ENCODE measurements around the gene FKBP1A.
A peak's percentile ranks its signal among the peaks of the same experiment; 100 is the strongest.

Gene FKBP1A

GRCh38 chr20:1392693-1393506 is at the start of gene FKBP1A:
FKBP1A (minus strand) TSS chr20:1393054; CDS start chr20:1392998, 56 bp downstream.
- DNase-seq = peak; percentile 68

GRCh38 chr20:1442304-1442703 is 49.5 kb upstream of the FKBP1A start:
- DNase-seq = no peak

- no peak for DNase-seq
Observed at GRCh38 chr20:1441133-1441532, 48.3 kb upstream of the FKBP1A start.

- no peak for DNase-seq
Observed at GRCh38 chr20:1440024-1440423, 47.2 kb upstream of the FKBP1A start.

GRCh38 chr20:1438361-1438760 is 45.5 kb upstream of the FKBP1A start:
- DNase-seq = no peak

- DNase-seq = peak; percentile 41
Observed at GRCh38 chr20:1437235-1437904, 44.5 kb upstream of the FKBP1A start.

GRCh38 chr20:1436263-1436662 is 43.4 kb upstream of the FKBP1A start:
- no peak for DNase-seq

GRCh38 chr20:1435337-1435699 is 42.5 kb upstream of the FKBP1A start:
- no peak for DNase-seq

GRCh38 chr20:1434571-1435336 is 41.9 kb upstream of the FKBP1A start:
- peak; percentile 94 for DNase-seq

- DNase-seq = no peak
Observed at GRCh38 chr20:1431158-1431557, 38.3 kb upstream of the FKBP1A start.

- no peak for DNase-seq
Observed at GRCh38 chr20:1430004-1430451, 37.2 kb upstream of the FKBP1A start.

- no peak for DNase-seq
Observed at GRCh38 chr20:1429143-1429728, 36.4 kb upstream of the FKBP1A start.

- DNase-seq = peak; percentile 86
Observed at GRCh38 chr20:1427457-1428054, 34.7 kb upstream of the FKBP1A start.

GRCh38 chr20:1426231-1426849 is 33.5 kb upstream of the FKBP1A start:
- DNase-seq = no peak

- DNase-seq = no peak
Observed at GRCh38 chr20:1424336-1424735, 31.5 kb upstream of the FKBP1A start.

- peak; percentile 44 for DNase-seq
Observed at GRCh38 chr20:1423625-1424106, 30.8 kb upstream of the FKBP1A start.

- no peak for DNase-seq
Observed at GRCh38 chr20:1423206-1423605, 30.4 kb upstream of the FKBP1A start.

- no peak for DNase-seq
Observed at GRCh38 chr20:1422753-1423152, 29.9 kb upstream of the FKBP1A start.

- DNase-seq = no peak
Observed at GRCh38 chr20:1420066-1420465, 27.2 kb upstream of the FKBP1A start.

GRCh38 chr20:1418350-1418749 is 25.5 kb upstream of the FKBP1A start:
- no peak for DNase-seq

GRCh38 chr20:1417790-1418189 is 24.9 kb upstream of the FKBP1A start:
- DNase-seq = no peak

- no peak for DNase-seq
Observed at GRCh38 chr20:1417273-1417672, 24.4 kb upstream of the FKBP1A start.
